PFSK-1 (cell line): ENCODE data around the gene DDO.

Experiments
- FOXP2 ChIP-seq: optimal IDR thresholded peaks from 2 replicates; pipeline ENCODE3; 2011; ENCODE audit warnings: borderline replicate concordance, control low read depth, inconsistent platforms; ENCODE audit not compliant: insufficient read depth; ENCODE audit errors: extremely low read length, extremely low read depth
- POLR2AphosphoS5 ChIP-seq: IDR thresholded peaks from 2 replicates; pipeline ENCODE4 v1.6.1; 2012; ENCODE audit warnings: low read depth, mild to moderate bottlenecking, control low read depth, low read length, moderate library complexity
- SIN3A ChIP-seq: IDR thresholded peaks from 2 replicates; pipeline ENCODE4 v1.6.1; 2012; ENCODE audit warnings: mild to moderate bottlenecking, low read length, moderate library complexity, borderline replicate concordance; ENCODE audit not compliant: insufficient read depth
- TAF1 ChIP-seq: IDR thresholded peaks from 2 replicates; pipeline ENCODE4 v1.6.1; 2012; ENCODE audit warnings: low read length, control low read depth, borderline replicate concordance; ENCODE audit not compliant: insufficient read depth
- TF ChIP-seq, protein P1 (sequence below), 2 experiments: IDR thresholded peaks; 2 replicates each; pipeline versions ENCODE4 v1.6.1 to v1.8.0; 2011 to 2012; ENCODE audit warnings: low read depth in 2 of 2, low read length in 2 of 2, control low read depth in 1 of 2, inconsistent platforms in 1 of 2, mild to moderate bottlenecking in 1 of 2, moderate library complexity in 1 of 2; ENCODE audit not compliant: insufficient read depth in 1 of 2

The DDO gene

DNA sequence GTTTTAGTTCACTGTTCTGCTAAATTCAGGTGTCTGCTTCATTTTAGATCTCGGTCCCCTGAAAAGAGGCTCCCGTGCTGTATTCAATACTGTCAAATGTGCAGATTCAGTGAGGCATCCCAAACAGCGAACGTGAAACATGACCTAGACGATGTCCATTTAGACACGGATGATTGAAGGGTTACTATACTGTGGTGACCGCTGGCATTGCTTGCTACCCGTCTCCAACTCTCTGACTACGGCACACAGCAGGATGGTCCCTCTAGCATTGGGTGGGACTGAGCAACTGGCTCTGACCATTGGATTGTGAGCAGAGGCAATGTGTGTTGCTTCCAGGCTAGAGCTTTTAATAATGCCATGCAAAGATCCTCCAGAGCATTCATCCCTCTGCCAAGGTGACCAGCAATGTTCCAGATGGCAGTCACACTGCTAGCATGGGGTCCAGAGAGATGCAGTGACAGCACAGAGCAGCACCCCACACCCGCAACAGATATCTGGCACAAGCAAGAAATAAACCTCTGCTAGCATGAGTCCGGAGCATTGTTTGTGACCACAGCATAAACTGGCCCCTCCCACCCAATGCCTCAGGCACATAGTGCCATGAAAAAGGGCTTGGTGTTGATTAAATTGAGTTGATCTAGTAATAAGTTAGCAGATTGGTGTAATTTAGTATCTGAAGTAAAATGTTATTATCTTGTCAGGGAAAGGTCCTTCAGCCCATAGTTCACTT, 66.2 kb downstream of the DDO start:
- no peak for TF ChIP-seq POLR2AphosphoS5
- no peak for TF ChIP-seq FOXP2
- TF ChIP-seq TAF1 = no peak
- no peak for TF ChIP-seq SIN3A
- TF ChIP-seq, protein P1, sequence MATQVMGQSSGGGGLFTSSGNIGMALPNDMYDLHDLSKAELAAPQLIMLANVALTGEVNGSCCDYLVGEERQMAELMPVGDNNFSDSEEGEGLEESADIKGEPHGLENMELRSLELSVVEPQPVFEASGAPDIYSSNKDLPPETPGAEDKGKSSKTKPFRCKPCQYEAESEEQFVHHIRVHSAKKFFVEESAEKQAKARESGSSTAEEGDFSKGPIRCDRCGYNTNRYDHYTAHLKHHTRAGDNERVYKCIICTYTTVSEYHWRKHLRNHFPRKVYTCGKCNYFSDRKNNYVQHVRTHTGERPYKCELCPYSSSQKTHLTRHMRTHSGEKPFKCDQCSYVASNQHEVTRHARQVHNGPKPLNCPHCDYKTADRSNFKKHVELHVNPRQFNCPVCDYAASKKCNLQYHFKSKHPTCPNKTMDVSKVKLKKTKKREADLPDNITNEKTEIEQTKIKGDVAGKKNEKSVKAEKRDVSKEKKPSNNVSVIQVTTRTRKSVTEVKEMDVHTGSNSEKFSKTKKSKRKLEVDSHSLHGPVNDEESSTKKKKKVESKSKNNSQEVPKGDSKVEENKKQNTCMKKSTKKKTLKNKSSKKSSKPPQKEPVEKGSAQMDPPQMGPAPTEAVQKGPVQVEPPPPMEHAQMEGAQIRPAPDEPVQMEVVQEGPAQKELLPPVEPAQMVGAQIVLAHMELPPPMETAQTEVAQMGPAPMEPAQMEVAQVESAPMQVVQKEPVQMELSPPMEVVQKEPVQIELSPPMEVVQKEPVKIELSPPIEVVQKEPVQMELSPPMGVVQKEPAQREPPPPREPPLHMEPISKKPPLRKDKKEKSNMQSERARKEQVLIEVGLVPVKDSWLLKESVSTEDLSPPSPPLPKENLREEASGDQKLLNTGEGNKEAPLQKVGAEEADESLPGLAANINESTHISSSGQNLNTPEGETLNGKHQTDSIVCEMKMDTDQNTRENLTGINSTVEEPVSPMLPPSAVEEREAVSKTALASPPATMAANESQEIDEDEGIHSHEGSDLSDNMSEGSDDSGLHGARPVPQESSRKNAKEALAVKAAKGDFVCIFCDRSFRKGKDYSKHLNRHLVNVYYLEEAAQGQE (IDR thresholded peaks at IDR 0.05; ENCODE audit: insufficient read depth in 1 of 2, low read depth in 2 of 2, low read length in 2 of 2) = no peak

DNA sequence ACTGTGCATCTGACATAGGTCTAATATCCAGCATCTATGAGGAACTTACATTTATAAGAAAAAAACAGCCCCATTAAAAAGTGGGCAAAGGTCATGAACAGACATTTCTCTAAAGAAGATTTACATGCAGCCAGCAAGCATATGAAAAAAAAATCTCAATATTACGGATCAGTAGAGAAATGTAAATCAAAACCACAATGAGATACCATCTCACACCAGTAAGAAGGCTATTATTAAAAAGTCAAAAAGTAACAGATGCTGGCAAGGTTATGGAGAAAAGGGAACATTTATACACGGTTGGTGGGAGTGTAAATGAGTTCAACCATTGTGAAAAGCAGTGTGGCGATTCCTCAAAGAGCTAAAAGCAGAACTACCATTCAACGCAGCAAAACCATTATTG, 70.3 kb downstream of the DDO start:
- TF ChIP-seq POLR2AphosphoS5 (no peak), TAF1 (no peak), FOXP2 (no peak), SIN3A (no peak)
- TF ChIP-seq, protein P1 (IDR thresholded peaks at IDR 0.05; ENCODE audit: insufficient read depth in 1 of 2, low read depth in 2 of 2, low read length in 2 of 2) = no peak

DNA sequence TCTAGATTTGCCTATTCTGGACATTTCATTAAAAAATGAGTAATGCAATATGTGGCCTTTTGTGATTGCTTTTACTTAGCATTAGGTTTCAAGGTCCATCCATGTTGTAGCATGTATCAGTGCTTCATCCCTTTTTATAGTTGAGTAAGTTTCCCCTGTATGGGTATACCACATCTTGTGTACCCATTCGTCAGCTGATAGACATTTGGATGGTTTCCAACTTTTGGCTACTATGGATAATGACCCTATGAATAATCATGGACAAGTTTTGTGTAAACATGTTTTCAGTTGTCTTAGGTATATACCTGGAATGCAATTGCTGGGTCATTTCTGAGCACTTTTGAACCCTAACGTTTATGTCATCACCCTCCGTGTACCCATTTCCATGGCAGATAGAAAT, 72.6 kb downstream of the DDO start:
- TF ChIP-seq, protein P1 (IDR thresholded peaks at IDR 0.05; ENCODE audit: insufficient read depth in 1 of 2, low read depth in 2 of 2, low read length in 2 of 2) = no peak
- TF ChIP-seq TAF1 (no peak), POLR2AphosphoS5 (no peak)
